GM12892 (cell line): ENCODE data around the gene FHL1.

ENCODE experiments used
- DNase-seq: peaks from one replicate; pipeline ENCODE4 v3.0.0; 2011; ENCODE audit not compliant: insufficient read length
- FAIRE-seq: peaks from 2 replicates; lab custom pipeline; 2011; peaks lifted over from hg19 to GRCh38; lab: Jason Lieb, UNC
- POLR2A ChIP-seq: IDR thresholded peaks from 2 replicates; pipeline ENCODE4 v1.6.1; 2011; ENCODE audit warnings: low read depth, low read length, control low read depth
- POLR2AphosphoS5 ChIP-seq: IDR thresholded peaks from 2 replicates; pipeline ENCODE4 v1.6.1; 2011; ENCODE audit warnings: low read depth, low read length, control low read depth
- TAF1 ChIP-seq: IDR thresholded peaks from 2 replicates; pipeline ENCODE4 v1.6.1; 2011; ENCODE audit warnings: low read depth, mild to moderate bottlenecking, control low read depth, low read length, borderline replicate concordance

The FHL1 gene

DNA sequence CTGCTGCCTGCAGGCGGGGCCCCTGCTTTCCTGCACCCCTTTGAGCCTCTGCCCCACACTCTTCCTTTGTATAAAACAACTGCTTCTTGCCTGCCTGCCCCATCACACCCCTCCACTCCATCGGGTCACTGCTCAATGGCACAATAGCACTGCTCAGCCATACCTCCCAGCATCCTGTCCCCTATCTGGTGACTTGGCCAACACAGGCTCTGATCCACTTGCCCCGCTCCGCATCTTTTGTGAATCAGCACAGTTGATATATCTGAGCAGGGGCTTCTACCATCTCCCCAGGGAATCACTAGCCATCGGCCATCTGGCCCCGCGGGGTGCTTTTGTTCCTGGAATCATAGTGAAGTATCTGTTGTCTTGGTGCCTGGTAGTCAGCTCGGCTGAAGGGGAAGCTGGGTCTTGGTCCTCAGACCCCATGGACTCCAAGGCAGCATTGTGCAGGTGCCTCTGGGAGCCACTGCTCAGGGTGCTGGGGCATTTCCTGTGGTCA is 58.6 kb downstream of the FHL1 start:
- DNase-seq (no peak), FAIRE-seq (no peak)
- TF ChIP-seq POLR2A (no peak), POLR2AphosphoS5 (no peak), TAF1 (no peak)

DNA sequence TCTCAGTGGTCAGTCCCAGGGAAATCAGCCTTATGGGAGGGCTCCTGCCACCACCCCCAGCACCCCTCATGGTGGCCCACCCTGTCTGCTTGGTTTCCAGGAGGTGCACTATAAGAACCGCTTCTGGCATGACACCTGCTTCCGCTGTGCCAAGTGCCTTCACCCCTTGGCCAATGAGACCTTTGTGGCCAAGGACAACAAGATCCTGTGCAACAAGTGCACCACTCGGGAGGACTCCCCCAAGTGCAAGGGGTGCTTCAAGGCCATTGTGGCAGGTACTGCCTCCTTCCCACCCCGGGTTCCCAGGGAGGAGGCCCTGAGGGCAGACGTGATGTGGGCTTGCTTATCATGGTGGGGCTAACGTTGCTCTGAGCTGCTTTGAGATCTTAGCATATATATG is 59.6 kb downstream of the FHL1 start:
- FAIRE-seq, result no peak

GRCh38 chrX:136207546-136207945 is 60.2 kb downstream of the FHL1 start:
- DNase-seq (no peak), FAIRE-seq (no peak)
- TF ChIP-seq POLR2A (no peak), TAF1 (no peak), POLR2AphosphoS5 (no peak)

More for the DNA sequence above, 59.6 kb downstream of the FHL1 start:
- TF ChIP-seq POLR2AphosphoS5 (no peak), TAF1 (no peak), POLR2A (no peak)
- DNase-seq, result no peak

DNA sequence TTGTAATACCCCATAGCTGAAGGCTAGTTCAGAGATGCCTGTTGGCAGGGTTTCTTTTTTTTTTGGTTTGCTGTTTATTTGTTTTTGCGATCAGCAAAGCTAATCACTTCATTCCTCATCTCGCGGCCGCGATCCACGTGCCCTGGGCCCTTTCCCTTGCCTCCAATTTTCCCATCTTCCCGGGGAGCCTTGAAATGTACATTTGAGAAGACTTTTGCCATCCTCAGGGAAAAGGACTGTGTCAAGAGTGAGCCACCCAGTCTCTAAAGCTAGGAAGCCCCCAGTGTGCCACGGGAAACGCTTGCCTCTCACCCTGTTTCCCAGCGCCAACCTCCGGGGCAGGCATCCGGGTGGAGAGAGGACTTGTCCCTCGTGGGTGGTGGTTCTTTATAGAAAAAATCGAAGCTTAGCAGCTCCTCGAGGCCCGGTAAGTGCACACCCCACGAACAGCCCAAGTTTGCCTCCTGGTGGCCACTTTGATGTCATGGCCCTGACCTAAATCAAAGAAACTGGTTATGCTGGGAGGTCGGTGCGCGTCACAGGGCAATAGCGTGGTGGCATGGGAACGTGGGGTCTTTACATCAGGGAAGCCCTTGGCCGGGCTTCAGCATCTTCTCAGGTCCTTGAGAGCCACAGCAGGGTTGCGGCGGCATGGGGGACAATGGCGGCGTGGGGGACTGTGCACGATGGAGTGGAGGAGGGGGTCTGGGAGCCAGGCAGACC is 61.8 kb downstream of the FHL1 start:
- no peak for TF ChIP-seq POLR2A
- FAIRE-seq, result peak; percentile 30
- DNase-seq, result no peak

GRCh38 chrX:136209751-136210150 is 62.4 kb downstream of the FHL1 start:
- DNase-seq (no peak), FAIRE-seq (no peak)
- TF ChIP-seq POLR2AphosphoS5 (no peak), POLR2A (no peak), TAF1 (no peak)

DNA sequence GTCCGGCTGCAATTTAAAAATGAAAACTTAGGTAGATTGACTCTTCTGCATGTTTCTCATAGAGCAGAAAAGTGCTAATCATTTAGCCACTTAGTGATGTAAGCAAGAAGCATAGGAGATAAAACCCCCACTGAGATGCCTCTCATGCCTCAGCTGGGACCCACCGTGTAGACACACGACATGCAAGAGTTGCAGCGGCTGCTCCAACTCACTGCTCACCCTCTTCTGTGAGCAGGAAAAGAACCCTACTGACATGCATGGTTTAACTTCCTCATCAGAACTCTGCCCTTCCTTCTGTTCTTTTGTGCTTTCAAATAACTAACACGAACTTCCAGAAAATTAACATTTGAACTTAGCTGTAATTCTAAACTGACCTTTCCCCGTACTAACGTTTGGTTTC is 62.9 kb downstream of the FHL1 start:
- TF ChIP-seq POLR2AphosphoS5 (no peak), POLR2A (no peak), TAF1 (no peak)
- FAIRE-seq, result no peak
- DNase-seq, result no peak

DNA sequence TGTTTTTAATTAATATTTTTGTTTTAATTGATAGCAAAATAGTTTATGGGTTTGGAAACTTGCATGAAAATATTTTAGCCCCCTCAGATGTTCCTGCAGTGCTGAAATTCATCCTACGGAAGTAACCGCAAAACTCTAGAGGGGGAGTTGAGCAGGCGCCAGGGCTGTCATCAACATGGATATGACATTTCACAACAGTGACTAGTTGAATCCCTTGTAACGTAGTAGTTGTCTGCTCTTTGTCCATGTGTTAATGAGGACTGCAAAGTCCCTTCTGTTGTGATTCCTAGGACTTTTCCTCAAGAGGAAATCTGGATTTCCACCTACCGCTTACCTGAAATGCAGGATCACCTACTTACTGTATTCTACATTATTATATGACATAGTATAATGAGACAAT is 63.5 kb downstream of the FHL1 start:
- FAIRE-seq (peak; percentile 42), DNase-seq (no peak)
- TF ChIP-seq TAF1, result no peak
- no peak for TF ChIP-seq POLR2AphosphoS5
- no peak for TF ChIP-seq POLR2A

- no peak for TF ChIP-seq TAF1
- no peak for TF ChIP-seq POLR2A
- no peak for TF ChIP-seq POLR2AphosphoS5
- FAIRE-seq (no peak), DNase-seq (no peak)
Measured at GRCh38 chrX:136211766-136212556, 64.6 kb downstream of the FHL1 start.

- FAIRE-seq (no peak), DNase-seq (no peak)
- no peak for TF ChIP-seq POLR2AphosphoS5
- no peak for TF ChIP-seq TAF1
- TF ChIP-seq POLR2A, result no peak
Measured at GRCh38 chrX:136212557-136213111, 65.3 kb downstream of the FHL1 start.

GRCh38 chrX:136214551-136214950 is 67.2 kb downstream of the FHL1 start:
- no peak for TF ChIP-seq TAF1
- no peak for TF ChIP-seq POLR2AphosphoS5
- no peak for TF ChIP-seq POLR2A
- FAIRE-seq, result no peak
- no peak for DNase-seq

- FAIRE-seq (no peak), DNase-seq (no peak)
- TF ChIP-seq POLR2A (no peak), TAF1 (no peak), POLR2AphosphoS5 (no peak)
Measured at GRCh38 chrX:136215559-136215958, 68.2 kb downstream of the FHL1 start.
